HEK293 (cell line): Measurements from ENCODE around the gene DNAH8.

Experiments
- TRIM28 ChIP-seq: IDR thresholded peaks from 2 replicates; pipeline ENCODE4 v1.6.1; 2011; ENCODE audit warnings: low read length, control low read depth, borderline replicate concordance
- TF ChIP-seq, protein P1 (sequence below): fragments of 450-650 bp; formaldehyde crosslinking; IDR thresholded peaks from 2 replicates; pipeline ENCODE4 v1.5.1; 2016; ENCODE audit warnings: missing biosample characterization, missing genetic modification characterization

- TF ChIP-seq, protein P1, sequence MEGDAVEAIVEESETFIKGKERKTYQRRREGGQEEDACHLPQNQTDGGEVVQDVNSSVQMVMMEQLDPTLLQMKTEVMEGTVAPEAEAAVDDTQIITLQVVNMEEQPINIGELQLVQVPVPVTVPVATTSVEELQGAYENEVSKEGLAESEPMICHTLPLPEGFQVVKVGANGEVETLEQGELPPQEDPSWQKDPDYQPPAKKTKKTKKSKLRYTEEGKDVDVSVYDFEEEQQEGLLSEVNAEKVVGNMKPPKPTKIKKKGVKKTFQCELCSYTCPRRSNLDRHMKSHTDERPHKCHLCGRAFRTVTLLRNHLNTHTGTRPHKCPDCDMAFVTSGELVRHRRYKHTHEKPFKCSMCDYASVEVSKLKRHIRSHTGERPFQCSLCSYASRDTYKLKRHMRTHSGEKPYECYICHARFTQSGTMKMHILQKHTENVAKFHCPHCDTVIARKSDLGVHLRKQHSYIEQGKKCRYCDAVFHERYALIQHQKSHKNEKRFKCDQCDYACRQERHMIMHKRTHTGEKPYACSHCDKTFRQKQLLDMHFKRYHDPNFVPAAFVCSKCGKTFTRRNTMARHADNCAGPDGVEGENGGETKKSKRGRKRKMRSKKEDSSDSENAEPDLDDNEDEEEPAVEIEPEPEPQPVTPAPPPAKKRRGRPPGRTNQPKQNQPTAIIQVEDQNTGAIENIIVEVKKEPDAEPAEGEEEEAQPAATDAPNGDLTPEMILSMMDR (tag by site-specific recombination) = no peak
- TF ChIP-seq TRIM28 = no peak
Observed at GRCh38 chr6:38804358-38804757, 89.2 kb downstream of the DNAH8 start.
